ENCODE measurements around the gene GOT2. TPM values are rescaled to one million over a fixed set of nuclear protein-coding genes. Genes with fewer than 3 reads are reported as not detected.
"Not testable (repeated sequence)": the region's sequence is repeated elsewhere in the genome, so short reads cannot be mapped to it uniquely, and the experiment has no call there.

GOT2 gene
- total and polyA plus RNA-seq, 12 donors, result 47.1 to 181 (median 112) TPM

- H3K4me1 ChIP-seq (replicated peaks in 1 of 2), result no peaks in the 10 kb centered on the region
- DNase-seq, result no peak
- TF ChIP-seq POLR2A (IDR thresholded peaks at IDR 0.05), result no peak
- no peak for TF ChIP-seq CTCF (IDR thresholded peaks at IDR 0.05)
- 26 to 39% (median 32%) methylated on average over 1 of the region's 1 CpG for WGBS, 4 donors
- H3K9me3 ChIP-seq (replicated peaks in 1 of 3), result no peaks in the 10 kb centered on the region
- no peak overlapping the region for H3K27ac ChIP-seq
- no peaks in the 10 kb centered on the region for H3K36me3 ChIP-seq (replicated peaks in 1 of 2)
- no peaks in the 10 kb centered on the region for H3K27me3 ChIP-seq
- intact Hi-C loops (cut with DNase I), result no loop called here
- no peak overlapping the region for H3K4me3 ChIP-seq
Observed at GRCh38 chr16:58695368-58695767, 38.7 kb downstream of the GOT2 start.

- Histone ChIP-seq H3K4me1 (replicated peaks in 1 of 2) (no peaks in the 10 kb centered on the region), H3K36me3 (replicated peaks in 1 of 2) (no peaks in the 10 kb centered on the region), H3K9me3 (replicated peaks in 1 of 3) (no peaks in the 10 kb centered on the region), H3K27ac (no peak overlapping the region), H3K4me3 (no peak overlapping the region), H3K27me3 (no peaks in the 10 kb centered on the region)
- intact Hi-C loops (cut with DNase I), result no loop called here
- no peak for DNase-seq
- WGBS, 4 donors, result 36 to 100% (median 89%) methylated on average over 1 of the region's 1 CpG
- TF ChIP-seq POLR2A (IDR thresholded peaks at IDR 0.05) (no peak), CTCF (IDR thresholded peaks at IDR 0.05) (no peak)
Observed at GRCh38 chr16:58692450-58692849, 41.7 kb downstream of the GOT2 start.

- H3K36me3 ChIP-seq (replicated peaks in 1 of 2); H3K4me3 ChIP-seq; intact Hi-C loops (cut with DNase I); H3K27me3 ChIP-seq; H3K9me3 ChIP-seq (replicated peaks in 1 of 3); H3K27ac ChIP-seq; DNase-seq: not testable (repeated sequence)
- 73 to 86% (median 84%) methylated on average over 8 of the region's 8 CpGs for WGBS, 4 donors
- H3K4me1 ChIP-seq (replicated peaks in 1 of 2), result peaks cover 11 to 19% of the 10 kb centered on the region in 2 donors
Observed at GRCh38 chr16:58686985-58687706, 47.0 kb downstream of the GOT2 start.

GRCh38 chr16:58685084-58685449 lies 49.0 kb downstream of the GOT2 start:
- 68 to 74% (median 72%) methylated on average over 6 of the region's 6 CpGs for WGBS, 4 donors
- no peak for DNase-seq
- H3K27ac ChIP-seq, result peak overlapping the region in 2 of 5 donors; percentile 85 to 88

More at GRCh38 chr16:58685084-58685449, 49.0 kb downstream of the GOT2 start:
- intact Hi-C loops (cut with DNase I), result no loop called here
- Histone ChIP-seq H3K27me3 (no peaks in the 10 kb centered on the region), H3K9me3 (replicated peaks in 1 of 3) (no peaks in the 10 kb centered on the region), H3K36me3 (replicated peaks in 1 of 2) (no peaks in the 10 kb centered on the region), H3K4me3 (peak overlapping the region in 2 of 4 donors; percentile 76 to 87), H3K4me1 (replicated peaks in 1 of 2) (peaks cover 11 to 19% of the 10 kb centered on the region in 2 donors)
- TF ChIP-seq POLR2A (IDR thresholded peaks at IDR 0.05) (no peak), CTCF (IDR thresholded peaks at IDR 0.05) (no peak)
